SW 1271 (cell line): ENCODE results near the gene CYP2D6.
"Not testable (repeated sequence)": the region's sequence is repeated elsewhere in the genome, so short reads cannot be mapped to it uniquely, and the experiment has no call there.

Experiments used
- DNase-seq, 2 experiments: peaks; one replicate each; lab custom pipeline; 2025; lab: John Stamatoyannopoulos, UW

CYP2D6 gene

DNA sequence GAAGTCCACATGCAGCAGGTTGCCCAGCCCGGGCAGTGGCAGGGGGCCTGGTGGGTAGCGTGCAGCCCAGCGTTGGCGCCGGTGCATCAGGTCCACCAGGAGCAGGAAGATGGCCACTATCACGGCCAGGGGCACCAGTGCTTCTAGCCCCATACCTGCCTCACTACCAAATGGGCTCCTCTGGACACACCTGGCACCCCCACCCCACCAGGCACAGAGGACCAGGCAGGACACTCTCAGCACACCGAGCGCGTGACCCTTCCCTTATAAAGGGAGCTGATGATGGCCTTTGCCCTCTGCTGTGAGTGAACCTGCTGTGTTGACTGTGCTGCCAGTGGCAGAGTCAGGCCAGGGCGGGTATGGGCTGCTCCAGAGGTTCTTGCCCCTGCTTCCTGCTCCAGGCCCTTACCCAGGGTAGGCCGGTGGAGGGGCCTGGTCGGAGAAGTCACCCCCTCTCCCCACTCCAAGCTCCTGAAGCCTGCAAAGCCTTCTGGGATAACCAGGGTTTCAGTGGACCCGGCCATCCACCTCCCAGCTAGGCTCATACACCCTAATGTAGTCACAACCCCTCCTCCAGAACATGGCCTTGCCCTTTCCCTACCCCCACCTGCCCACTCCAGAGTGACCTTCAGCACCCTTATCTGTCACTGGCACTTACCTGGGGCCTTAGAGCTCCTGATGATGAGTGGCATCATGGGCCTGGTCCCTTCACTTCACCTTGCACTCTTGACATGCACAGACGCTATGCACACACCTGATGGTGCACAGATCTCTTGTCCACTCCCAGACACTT, at the start of gene CYP2D6:
TSS of gene CYP2D6 (minus strand) at position 172 of the 793 bp plus-strand sequence. CDS start at position 153, 19 bp downstream.
- DNase-seq: not testable (repeated sequence)

DNA sequence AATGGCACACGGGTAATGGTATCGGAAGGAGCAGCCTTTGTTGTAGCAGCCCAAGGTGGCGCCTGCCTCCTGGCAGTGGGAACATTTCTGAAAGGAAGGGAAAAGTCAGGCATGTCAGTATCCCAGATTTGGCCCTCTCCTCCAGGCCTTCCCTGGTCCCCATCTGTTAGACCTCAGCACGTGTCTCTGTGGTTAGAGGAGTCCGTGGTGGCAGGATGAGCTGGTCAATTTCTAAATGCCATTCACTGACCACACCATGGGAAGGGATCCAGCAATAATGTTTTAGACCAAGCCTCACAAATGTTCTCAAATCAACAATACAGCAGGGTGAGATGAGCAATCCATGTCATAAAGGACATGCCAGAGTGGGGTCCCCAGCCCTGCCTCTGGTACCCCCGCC, 49.0 kb upstream of the CYP2D6 start:
- DNase-seq: peak in 1 of 2 experiments; percentile 6

DNA sequence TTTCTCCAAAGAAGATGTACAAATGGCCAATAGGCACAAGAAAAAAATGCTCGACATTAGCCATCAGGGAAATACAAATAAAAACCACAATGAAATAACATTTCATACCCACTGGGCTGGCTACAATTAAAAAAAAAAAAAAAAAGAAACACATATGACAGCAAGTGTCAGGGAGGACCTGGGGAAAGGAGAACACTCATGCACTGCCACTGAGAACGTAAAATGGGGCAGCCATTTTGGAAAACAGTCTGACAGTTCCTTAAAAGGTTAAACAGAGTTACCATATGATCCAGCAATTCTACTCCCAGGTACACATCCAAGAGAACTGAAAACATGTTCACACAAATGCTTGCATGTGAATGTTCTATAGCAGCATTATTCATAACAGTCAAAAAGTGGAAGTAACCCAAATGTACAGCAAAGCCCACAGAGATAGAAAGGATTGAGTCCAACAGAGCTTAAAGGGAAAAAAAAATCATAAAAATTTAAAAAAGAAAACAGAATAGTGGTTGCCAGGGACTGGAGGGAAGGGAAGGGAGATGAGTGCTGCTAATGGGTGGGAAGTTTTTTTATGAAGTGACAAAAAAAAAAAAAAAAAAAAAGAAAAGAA, 48.4 kb upstream of the CYP2D6 start:
- DNase-seq: no peak

DNA sequence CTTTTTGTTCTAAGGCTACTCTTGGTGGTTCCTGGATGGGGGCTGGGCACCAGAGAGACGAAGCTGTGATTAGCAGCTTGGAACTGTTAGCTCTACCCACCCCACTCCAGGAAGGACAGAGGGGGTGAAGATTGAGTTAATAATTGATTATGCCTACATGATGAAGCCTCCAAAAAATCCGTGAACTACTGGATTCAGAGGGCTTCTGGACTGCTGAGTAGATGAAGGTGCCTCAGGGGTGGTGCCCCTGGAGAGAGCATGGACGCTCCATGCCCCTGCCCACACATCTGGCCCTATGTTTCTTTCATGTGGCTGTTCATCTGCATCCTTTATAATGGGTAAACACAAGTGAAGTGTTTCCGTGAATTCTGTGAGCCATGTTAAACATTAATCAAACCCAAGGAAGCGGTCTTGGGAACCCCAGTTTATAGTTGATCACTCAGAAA, 47.3 kb upstream of the CYP2D6 start:
- no peak for DNase-seq

DNA sequence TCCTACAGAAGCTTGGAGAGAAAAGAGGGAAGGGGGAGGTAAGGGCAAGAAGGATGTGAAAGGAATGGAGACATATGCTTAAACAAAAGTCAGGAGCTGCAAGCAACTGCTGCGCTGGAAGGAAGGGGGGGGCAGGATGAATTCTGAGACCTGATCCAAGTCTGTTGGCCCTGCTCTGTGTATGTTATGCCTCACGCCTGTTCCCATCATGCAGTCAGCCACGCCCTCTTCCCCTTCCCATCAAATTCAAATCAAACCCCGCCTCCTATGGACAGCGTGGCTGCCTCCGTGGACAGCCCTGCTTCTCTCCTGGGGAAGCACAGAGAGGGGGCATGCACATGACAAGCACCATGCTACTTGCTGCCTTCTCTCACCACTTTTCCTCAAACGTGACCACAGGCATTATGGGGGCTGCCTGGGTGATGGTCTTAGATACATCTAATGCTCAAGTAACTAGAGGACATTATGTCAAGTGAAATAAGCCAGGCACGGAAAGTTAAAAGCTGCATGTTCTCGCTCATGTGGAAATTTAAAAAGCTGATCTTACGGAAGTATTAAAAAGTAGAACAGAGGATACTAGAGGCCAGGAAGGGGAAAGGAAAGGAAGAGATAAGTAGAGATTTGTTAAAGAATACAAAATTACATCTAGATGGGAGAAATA, 45.8 kb upstream of the CYP2D6 start:
- DNase-seq: no peak

DNA sequence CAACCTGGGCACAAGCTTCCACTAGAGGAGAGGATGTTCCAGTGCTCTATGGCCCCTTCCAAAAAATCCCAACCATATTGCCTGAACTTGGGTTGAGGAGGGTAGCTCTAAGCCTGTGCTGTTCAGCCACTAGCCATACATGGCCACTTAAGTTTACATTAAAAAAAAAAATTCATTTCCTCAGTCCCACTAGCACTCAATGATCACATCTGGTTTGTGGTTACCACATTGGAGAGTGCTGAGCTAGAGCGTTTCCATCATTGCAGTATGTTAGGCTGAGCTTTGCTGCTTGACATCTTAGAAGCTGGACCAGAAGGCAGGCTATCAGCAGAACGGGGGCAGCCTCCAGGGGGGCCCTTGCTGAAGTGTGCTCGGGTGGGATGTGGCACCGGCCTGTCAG, 43.5 kb upstream of the CYP2D6 start:
- DNase-seq: no peak

DNA sequence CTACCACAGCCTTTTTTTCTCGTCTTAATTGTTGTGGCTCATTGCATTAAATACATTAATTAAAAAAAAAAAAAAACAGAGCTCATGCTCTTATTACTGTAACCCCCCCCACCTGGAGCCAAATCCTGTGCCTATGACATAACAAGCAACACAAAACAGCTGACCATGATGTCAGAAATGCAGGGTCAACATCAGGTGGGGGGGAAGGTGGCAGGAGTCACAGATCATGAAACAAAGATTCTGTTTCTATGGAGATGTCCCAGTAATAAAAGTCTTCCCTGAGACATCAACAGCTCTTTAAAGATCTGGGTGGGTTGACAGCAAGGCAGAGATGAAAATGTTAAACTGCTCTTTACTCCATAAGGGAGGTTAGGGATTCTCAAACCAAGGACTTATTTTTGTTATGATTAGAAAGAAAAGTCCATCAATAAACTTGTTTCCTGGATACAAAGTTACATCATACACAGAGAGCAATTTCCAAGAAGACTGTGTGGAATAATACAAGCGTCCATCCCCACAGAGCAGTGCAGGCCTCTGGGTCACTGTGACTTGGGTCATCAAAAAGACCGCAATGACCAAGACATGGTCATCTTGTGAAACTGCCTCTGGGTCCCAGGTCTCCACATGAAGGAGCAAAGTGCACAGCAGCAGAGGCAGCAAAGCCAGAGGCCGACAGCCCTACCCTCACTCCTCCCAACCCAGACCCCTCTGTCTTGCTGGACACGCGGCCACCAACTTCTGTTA, 42.7 kb upstream of the CYP2D6 start:
- DNase-seq: no peak

DNA sequence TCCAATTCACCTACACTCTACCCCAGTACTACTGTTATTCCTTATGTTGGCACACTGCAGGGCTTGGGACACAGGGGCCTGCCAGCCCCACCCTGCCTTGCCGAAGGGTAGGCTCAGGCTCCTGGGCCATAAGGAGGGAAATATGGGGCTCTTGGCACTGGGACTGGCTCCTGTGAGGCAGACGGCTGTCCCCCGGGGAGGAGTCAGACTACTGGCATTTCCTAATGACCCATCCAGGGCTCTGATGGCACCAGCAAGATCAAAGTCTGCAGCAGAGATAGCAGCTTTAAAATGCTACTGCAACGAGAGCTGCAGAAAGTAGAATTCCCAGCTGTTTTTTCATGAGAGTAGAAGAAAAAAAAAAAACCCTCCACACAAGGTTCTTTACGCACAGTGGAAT, 42.2 kb upstream of the CYP2D6 start:
- no peak for DNase-seq

DNA sequence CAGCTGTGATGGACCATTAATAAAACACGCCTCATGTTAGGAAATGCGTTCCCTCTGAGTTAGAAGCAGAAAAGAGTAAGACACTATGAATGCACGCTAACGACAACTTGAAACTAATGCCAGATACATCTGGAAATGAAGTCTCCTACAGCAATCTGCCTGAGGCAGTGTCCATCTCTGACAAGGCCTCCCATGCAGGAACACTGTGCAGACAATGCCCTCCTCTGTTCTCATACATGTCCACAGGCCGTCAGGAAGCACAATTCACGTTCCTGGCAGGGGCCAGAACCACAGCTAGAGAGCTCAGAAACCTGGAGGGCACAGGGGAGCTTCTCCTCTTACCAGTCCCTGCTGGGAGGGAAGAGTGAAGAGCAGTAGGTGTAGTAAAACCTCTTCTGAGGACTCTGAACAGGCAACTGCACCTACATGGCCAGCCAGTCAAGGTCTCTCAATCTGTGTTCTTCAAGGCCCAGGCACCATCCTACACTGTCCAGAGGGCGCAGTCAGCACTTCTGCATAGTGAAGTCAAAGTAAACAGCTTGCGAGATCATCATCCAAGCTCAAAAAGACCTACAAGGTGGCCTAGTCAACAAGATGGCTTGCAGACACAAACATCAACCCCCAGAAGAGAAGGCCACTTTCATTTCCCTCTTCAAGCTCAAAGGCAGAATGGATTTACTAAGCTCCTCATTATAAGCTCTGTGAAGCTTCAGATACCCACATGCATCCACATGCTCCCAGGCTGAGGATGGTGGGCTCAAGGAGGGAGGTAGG, 41.5 kb upstream of the CYP2D6 start:
- no peak for DNase-seq

DNA sequence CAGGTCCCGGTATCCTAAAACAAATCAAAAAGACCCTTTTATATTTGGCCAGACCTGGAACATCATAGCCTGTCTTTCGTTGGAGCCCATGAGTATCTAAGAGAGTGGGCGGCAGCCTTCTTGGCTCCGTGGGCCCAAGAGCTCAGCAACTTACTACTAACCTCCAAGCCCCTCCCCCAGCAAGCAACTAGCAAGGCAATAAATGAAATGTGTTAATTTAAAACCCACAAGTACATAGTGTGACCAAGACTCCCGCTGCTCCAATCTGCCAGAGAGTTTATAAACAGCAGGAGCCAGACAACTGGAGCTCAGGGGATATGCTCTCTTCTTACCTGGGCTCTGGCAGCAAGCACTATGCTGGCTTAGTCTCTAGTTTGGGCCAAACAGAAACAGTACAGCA, 40.8 kb upstream of the CYP2D6 start:
- no peak for DNase-seq

DNA sequence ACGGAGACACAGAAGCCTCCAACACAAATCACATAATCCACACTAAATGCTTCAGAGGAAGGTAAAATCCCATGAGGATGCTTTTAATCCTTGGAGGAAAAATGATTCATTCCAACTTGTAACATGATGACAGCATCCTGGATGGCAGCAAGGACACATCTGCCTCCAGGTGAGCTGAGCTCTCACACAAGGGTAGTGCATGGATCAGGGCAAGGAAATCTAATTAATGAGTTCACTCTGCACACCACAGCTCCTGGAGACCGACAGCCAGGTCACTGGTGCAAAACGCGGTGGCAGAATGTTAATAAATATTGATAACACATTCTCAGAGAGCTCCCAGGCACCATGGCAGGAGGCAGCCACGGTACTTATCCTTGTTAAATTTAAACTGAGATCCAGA, 40.3 kb upstream of the CYP2D6 start:
- DNase-seq: no peak

DNA sequence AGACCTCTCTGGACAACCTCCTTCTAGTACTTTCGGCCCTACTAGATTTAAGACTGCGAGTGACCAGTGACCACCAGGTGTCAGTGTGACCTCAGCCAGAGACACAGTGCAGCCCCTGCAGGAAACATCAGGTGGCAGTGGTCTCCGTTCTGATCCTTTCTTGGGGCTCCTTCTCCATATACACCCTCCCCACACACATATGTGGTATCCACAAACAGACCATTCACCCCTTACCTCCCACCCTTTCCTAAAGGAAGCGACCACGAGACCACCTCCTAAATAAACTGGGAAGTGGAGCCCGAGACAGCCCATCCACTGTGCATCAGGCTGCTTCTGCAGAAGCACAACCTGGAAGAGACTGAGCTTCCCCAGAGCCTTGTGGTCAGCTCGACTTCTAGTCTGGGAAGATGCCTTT, 38.5 kb upstream of the CYP2D6 start:
- peak in 1 of 2 experiments; percentile 45 for DNase-seq

DNA sequence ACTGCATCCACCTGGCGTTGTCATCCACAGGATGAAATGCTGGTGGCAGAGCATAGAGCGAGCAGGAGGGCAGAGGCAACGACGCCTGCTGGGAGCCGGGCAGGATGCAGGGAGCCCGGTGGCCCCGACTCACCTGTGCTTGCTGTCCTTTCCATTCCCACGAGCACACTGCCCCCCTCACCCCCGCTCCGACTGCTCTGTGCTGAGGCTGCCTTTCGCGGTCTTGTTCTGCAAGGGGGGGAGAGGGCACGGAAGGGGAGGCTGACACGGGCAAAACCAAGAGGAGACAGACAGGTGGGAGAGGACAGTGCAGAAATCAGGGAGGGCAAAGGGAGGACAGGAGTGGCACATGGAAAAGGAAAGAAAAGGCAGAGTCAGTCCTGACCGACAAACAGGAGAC, 37.9 kb upstream of the CYP2D6 start:
- no peak for DNase-seq

DNA sequence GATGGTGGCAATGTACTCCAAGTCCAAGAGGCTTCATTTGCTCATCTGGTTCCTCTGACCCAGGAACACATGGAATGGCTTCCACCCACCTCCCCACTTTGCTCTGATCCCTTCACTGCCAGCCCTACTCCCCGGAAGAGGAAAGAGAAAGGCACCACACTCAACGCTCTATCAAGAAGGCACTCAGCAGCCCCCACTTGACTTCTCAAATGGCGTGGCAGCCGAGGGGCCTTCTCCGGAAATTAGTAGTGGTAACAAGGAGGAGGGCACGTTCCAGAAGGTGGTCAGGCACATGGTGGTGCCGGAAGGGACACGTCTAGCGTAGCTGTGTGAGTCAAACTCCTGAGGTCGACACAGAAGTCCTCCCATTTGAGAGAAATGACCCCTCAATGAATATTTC, 36.5 kb upstream of the CYP2D6 start:
- no peak for DNase-seq

DNA sequence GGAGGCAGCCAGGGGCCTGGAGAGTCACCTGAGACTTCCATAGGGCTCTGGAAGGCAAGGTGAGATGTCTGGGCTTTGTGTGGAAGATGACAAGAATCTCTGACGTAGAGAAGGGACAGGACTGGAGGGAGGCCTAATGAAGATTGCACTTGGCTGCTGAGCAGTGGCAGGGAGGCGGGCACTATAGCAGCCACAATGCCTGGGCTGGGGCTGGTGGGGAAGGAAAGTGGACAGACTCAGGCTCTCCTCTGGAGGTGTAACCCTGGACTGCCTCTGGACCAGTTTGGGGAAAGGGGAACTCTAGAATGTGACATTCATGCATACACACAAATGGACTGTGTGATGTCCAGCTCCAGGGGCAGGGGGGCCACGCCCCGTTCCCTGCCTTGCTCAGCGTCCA, 34.3 kb upstream of the CYP2D6 start:
- no peak for DNase-seq

DNA sequence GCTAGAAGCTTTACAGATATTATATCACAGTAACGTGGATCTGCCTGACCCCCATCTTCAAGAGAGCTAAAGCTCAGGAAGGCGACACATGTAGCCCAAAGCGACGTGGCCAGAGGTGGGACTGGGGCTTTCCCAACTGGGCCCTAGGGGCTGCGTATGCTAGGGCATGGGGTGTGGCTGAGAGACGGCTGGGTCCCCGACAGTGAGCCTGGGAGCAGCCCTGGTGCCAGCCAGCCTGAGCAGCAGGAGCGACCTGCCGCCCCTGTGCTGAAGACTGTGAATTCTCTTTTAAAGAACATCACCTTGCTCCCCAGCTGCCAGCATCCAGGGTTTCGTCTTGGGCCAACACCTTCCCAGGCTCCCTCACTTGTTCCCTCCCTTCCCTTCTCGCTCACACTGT, 32.9 kb upstream of the CYP2D6 start:
- no peak for DNase-seq

DNA sequence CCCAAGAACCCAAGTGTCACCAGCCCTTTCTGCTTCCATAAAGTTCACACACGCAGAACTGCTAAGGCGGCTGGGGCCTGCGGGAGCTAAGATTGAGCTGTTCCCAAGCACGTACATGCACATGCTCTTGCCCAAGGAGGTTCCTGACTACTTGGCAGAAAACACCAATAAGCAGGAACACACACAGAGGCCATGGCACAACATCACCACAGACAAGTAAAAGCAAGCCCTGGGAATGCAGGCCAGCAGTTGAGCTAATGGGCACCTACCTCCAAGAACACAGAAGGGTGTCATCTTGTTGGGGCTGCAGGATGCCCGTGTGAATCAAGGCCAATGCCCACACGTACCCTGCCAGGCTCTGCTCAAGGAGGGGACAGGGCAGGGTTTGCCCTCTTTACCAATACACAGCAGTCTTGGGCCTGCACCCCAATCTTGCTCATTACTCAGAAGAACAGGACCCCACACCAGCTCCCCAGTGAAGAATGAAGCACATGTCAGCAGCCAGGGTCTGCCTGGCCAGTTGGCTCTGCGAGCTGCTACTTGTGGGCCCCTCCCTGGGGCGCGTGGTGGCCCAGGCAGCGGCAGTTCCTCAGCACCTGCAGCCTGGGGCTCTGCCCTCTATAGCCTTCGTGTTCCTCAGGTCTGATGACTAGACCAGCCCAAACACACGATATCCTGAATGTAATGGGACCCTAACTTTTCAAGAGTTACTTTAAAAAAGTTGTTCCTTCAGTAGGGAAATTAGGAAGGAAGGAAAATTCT, 32.3 kb upstream of the CYP2D6 start:
- no peak for DNase-seq

DNA sequence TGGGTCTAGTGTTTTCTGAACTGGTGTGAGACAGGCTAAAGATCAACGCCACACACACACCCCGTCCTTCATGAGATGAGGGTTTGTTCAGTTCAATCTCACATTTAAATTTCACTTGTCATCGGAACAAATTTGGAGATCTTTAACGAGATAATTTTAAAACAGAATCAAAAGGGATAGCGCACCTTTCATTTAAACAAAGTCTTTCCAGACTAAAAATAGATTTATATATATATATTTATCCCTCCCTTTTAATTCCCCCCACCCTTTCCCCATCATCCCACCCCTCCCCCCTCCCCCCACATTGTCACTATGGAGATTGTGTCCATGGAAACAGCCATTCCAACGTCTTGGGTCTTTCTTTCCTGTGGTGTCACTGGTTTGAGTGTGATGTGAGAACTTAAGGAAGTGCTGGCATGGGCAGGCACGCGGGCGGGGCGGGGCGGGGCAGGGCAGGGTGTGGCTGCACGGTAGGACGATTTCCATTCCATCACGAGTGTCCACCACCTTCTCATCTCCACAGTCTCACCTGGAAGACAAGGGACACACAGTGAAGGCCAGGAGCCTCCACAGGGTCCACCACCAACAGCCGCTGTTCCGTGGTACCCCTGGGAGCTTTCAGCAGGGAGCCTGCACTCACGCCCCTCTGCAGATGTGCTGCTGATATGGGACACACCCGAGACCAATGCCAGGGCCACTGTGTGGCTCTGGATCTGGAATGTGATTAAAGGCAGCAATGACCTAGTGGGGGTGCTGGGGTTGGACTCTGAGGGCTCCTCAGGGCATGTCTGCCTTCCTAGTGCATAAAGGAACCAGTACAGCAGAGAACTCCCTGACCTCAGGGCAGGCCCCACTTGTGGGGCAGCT, 30.5 kb upstream of the CYP2D6 start:
- no peak for DNase-seq

DNA sequence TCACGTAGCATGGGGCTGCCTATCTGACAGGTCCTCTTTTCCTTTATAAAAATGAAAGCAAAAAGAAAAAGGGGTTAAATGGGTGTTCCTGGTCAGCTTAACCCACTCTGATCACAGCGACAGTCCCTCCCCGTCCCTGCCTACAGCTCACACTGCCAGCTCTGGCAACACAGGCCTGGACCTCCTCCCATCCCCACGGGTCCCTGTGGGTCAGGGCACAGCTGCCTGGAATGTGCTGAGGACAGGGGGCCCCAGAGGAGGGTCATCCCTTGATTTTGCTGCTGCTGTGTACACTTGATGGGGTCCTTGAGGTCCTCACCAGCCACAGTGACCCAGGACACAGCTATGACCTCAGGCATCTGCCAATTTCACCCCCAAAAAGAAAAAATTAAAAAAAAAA, 29.6 kb upstream of the CYP2D6 start:
- no peak for DNase-seq
